GM21360 (cell line): Measurements from ENCODE around the gene ATAD3C.
A peak's percentile ranks its signal among the peaks of the same experiment; 100 is the strongest.
"Not testable (repeated sequence)": the region's sequence is repeated elsewhere in the genome, so short reads cannot be mapped to it uniquely, and the experiment has no call there.

Source experiments
- ATAC-seq: cut with Tn5 transposase; IDR thresholded peaks from one replicate; pipeline ENCODE4 v1.9.1; 2021; ENCODE audit warnings: mild to moderate bottlenecking, moderate library complexity; ENCODE audit not compliant: unreplicated experiment

Gene ATAD3C

GRCh38 chr1:1449099-1449739 is at the start of gene ATAD3C:
ATAD3C (plus strand) TSS chr1:1449689; CDS start chr1:1450684, 995 bp downstream.
- no peak for ATAC-seq

GRCh38 chr1:1399872-1400575 is 49.5 kb upstream of the ATAD3C start:
- no peak for ATAC-seq

GRCh38 chr1:1400576-1401456 is 48.7 kb upstream of the ATAD3C start:
- no peak for ATAC-seq

- ATAC-seq, result no peak
These were observed 48.0 kb upstream of the ATAD3C start for GRCh38 chr1:1401457-1402010.

GRCh38 chr1:1402072-1402900 is 47.2 kb upstream of the ATAD3C start:
- no peak for ATAC-seq

GRCh38 chr1:1402901-1403392 is 46.5 kb upstream of the ATAD3C start:
- not testable (repeated sequence) for ATAC-seq

- ATAC-seq, result no peak
These were observed 45.8 kb upstream of the ATAD3C start for GRCh38 chr1:1403653-1404052.

- ATAC-seq, result no peak
These were observed 43.2 kb upstream of the ATAD3C start for GRCh38 chr1:1406101-1406820.

- peak; percentile 82 for ATAC-seq
These were observed 42.5 kb upstream of the ATAD3C start, which contains the start of gene MRPL20 for GRCh38 chr1:1406821-1407635. MRPL20 (minus strand) TSS chr1:1407293; CDS start chr1:1407217, 76 bp downstream.

- ATAC-seq, result peak; percentile 20
These were observed 41.7 kb upstream of the ATAD3C start for GRCh38 chr1:1407636-1408318.

GRCh38 chr1:1410238-1410637 is 39.3 kb upstream of the ATAD3C start:
- ATAC-seq, result not testable (repeated sequence)

- no peak for ATAC-seq
These were observed 37.9 kb upstream of the ATAD3C start for GRCh38 chr1:1411626-1412025.

- not testable (repeated sequence) for ATAC-seq
These were observed 37.1 kb upstream of the ATAD3C start for GRCh38 chr1:1412311-1412902.

- ATAC-seq, result no peak
These were observed 33.7 kb upstream of the ATAD3C start for GRCh38 chr1:1415751-1416150.

GRCh38 chr1:1417396-1417795 is 32.1 kb upstream of the ATAD3C start:
- ATAC-seq, result not testable (repeated sequence)

GRCh38 chr1:1417825-1418463 is 31.5 kb upstream of the ATAD3C start:
- not testable (repeated sequence) for ATAC-seq
